Activated CD4-positive, CD25-positive, alpha-beta regulatory T cell (primary cell): Measurements from ENCODE around the gene CCSER2.
"Not testable (repeated sequence)": the region's sequence is repeated elsewhere in the genome, so short reads cannot be mapped to it uniquely, and the experiment has no call there.

Experiments used
- DNase-seq, 4 experiments: peaks; one replicate each; lab custom pipeline; 2025; lab: John Stamatoyannopoulos, UW

Gene CCSER2

DNA sequence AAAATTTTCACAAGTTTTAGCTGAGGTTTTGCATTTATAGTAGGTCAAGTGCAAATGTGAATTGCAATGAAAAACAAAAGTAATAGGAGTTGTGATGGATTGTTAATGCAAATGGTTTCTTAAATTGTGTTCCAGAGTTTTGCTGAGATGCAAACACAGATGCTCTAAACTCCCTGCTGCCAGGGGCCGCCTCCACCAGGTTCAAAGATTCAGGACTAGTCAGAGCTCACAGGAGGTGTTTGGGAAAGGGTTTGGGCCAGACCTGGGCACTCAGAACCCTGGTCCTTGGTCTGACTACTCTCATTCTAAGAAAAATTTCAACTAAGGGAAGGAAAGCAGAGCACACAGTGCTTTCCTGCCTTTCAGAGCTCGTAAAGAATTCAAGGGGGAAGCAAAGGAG is 193.1 kb downstream of the CCSER2 start:
- no peak for DNase-seq

DNA sequence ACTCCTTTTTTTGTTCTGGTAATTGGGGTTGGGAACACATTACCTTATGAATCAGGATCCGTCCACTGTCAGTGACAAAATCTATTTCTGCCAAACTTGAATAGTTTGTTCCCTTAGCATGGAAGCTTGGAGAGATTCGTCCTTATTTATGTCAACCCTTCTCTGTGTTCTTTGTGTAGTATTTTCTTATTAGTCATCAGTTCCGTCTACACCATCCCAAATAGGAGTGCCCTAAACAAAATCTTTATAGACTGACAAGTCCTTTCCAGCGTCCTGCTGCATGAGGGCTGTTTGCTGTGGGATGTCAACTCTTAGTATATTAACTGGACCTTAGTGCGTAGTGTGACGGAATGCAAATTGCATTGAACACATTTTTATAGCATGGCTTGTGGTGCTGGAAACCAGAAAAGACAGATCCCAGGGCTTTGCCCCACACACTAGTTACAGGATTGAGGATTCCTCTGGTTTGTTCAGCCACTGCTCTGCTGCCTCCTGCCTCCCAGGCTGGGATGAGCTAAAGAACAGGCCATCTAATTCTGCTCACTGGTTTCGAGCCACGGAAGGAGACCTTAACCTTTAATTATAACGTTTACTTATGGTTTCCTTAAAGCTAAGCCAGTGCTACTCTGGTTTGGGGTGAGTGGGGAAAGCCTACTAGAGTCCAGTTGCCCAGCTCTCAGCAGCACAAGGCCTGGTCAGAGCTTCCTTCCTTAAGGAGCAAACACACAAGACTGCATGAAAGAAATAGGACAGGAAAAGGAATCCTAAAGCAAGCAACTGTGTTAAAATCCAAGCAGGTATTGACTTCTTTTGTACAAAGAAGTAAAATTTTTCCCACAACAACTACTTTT is 194.4 kb downstream of the CCSER2 start:
- DNase-seq = no peak

DNA sequence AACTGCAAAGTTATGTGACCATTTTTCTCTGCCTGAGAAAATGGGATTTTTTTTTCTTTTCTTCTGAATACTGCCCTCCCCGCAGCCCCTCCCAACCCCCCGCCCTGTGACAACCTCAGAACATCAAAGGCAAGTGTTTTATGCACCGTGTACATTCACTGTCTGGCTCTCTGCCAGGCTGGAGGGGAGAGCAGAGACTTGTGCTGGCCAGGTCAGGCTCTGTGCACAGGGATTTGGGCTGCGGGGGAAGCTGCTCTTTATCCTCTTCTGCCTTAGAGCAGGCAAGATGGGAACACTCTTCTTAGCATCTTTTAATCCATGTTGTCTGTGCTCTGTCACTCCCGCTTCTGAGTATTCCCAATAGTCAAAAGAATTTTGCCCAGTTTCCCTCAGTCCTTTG is 195.1 kb downstream of the CCSER2 start:
- DNase-seq = no peak

DNA sequence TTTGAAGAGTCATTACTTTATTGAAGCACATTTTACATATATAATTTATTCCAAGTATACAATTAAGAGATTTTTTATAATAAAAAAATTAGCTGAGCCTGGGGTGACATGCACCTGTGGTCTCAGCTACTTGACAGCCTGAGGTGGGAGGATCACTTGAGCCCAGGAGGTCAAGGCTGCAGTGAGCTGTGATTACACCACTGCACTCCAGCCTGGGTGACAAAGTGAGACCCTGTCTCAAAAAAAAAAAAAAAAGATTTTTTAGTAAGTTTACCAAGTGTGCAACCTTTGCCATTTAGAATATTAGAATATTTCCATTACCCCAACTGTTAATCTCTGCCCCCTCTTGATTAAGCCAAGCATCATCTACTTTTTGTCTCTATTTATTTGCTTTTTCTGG is 196.0 kb downstream of the CCSER2 start:
- DNase-seq = no peak

DNA sequence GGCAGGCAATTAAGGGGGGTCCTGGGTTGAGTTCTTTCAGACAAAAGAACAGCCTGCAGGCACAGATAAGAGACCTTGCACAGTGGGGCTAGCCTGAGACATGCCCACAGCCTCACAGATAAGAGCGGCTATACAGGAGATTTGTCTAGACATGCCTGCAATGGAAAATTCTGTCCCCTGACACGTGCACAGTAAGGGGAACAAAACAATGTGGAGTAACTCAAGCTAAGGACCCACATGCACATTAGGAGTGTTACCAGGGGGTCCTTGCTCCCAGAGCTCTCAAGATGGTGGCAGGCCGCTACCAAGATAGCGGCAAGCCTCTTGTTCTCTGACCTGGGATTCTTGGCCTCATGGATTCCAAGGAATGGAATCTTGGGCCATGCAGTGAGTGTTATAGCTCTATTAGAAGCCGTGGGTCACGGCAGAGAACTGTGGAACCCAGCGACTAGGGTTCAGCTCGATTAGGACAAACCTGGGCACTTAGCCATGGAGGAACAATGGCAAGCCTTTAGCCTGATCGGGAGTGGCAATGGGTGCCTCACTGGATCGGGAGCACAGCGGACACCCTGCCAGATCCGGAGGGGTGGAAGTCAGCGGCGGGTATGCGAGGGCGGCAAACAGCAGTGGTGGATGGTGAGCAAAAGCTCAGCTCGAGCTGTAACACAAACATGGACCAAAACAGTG is 196.9 kb downstream of the CCSER2 start:
- DNase-seq = no peak

DNA sequence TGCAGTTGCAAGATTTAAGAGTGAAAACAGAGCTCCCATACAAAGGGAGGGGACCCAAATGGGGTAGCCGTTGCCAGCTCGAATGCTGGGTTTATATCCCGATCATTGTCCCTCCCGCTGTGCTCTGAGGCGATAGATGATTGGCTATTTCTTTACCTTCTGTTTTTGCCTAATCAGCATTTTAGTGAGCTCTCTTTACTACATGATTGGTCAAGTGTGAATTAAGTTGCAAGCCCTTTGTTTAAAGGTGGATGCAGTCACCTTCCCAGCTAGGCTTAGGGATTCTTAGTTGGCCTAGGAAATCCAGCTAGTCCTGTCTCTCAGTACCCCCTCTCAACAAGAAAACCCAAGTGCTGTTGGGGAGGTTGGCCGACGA is 197.4 kb downstream of the CCSER2 start:
- DNase-seq = not testable (repeated sequence)

DNA sequence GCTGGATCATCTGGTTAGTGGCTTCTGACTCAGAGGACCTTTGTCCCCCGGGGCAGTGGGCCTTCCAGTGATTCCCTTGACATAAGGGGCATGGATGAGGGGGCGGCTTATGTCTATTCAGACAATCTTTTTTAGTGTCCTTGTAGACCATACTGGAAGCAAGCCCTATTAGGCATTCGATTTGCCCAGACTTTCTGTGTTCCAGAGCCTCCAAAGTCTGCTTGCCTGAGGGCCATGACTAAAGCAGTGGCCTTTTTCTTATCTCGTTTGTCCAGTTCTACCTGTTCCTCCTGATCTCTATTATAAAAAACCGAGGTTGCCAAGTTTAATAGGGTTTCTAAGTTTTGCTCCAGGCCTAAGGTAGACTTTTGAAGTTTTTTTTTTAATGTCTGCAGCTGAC is 199.0 kb downstream of the CCSER2 start:
- DNase-seq = not testable (repeated sequence)

DNA sequence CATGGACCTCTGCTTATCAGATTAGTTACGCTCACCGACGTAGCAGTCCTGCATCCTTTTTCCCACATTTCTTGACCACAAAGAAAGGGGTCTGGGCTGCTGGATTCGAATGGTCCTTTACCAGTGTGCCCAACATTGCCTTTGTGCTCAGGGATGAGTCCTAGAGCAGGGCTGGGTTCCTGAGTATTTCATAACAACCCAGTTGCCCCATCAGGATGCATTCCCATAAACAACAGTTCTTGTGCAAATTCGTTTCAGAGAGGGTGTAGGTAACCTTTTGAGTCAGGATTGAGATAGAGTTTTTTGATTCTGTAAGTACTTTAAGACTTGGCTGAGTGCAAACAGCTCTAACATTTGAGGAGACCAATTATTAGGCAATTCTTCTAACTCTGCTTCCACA is 200.1 kb downstream of the CCSER2 start:
- not testable (repeated sequence) for DNase-seq

DNA sequence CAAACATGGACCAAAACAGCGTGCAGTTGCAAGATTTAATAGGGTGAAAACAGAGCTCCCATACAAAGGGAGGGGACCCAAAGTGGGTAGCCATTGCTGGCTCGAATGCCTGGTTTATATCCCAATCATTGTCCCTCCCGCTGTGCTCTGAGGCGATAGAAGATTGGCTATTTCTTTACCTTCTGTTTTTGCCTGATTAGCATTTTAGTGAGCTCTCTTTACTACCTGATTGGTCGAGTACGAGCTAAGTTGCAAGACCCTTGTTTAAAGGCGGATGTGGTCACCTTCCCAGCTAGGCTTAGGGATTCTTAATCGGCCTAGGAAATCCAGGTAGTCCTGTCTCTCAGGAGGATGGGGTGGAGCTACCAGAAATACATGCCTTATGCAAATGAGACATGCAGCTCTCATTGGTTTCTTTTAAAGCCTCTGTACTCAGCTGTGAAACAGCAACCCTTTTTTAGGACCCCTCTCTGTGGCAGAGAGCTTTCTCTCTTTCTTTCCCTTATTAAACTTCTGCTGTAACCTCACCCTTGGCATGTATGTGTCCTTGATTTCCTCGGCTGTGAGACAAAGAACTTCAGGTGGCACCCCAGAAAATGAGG is 202.4 kb downstream of the CCSER2 start:
- no peak for DNase-seq

DNA sequence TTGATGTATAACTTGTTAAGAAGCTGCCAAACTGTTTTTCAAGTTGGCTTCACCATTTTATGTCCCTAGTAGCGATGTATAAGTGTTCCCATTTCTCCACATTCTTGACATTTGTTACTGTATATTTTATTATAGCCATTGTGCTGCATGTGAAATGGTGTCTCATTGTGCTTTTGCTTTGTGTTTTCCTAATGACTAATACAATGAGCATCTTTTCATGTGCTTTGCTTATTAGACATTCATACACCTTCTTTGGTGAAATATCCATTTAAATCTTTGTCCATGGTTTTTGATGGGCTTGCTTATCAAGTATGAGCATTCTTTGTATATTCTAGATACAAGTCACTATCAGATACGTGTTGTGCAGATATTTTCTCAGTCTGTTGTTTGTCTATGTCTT is 203.0 kb downstream of the CCSER2 start:
- DNase-seq = no peak

DNA sequence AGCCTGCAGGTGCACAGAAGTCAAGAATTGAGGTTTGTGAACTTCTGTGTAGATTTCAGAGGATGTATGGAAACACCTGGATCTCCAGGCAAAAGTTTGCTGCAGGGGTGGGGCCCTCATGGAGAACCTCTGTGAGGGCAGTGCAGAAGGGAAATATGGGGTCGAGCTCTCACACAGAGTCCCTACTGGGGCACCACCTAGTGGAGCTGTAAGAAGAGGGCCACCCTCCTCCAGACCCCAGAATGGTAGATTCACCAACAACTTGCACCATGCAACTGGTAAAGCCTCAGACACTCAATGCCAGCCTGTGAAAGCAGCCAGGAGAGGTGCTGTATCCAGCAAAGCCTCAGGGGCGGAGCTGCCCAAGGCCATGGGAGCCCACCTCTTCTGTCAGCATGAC is 205.8 kb downstream of the CCSER2 start:
- no peak for DNase-seq

DNA sequence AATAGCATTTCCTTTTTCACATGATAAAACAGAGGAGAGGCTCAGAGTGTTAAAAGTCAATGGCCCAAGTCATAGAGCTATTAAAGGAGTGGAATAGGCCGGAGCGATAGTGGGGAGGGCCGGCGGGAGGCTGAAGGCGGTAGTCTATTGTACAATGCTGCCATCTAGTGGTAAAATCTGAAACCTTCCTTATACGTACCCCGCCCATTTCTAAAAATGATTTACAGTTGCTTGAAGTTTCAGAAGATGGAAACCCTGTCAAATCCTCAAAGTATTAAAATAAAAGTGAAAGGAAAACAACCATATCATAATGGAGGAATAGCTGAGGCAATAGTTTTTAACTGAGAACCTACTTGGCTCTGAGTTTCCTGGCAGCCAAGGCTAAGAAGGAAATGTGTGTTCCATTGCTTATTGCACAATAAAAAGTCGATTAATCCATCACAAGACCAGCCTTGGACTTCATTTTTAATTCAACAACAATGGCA is 209.1 kb downstream of the CCSER2 start:
- no peak for DNase-seq

DNA sequence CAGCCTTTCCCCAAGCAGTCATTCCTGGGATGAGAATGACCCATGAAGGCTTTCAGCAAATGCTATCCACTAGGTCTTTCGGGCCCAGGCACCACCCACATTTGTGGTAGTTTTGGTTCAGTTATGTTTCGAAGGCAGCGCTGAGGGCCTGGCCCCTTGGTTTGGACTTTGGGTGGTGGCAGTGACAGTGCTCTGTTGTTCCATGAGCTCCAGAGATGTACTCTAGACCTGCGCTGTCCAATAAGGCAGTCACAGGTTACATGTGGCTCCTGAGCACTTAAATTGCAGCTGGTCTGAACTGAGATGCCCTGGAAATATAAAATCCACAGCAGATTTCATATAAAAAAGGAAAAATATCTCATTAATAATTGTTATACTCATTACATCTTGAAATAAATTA is 209.6 kb downstream of the CCSER2 start:
- no peak for DNase-seq

DNA sequence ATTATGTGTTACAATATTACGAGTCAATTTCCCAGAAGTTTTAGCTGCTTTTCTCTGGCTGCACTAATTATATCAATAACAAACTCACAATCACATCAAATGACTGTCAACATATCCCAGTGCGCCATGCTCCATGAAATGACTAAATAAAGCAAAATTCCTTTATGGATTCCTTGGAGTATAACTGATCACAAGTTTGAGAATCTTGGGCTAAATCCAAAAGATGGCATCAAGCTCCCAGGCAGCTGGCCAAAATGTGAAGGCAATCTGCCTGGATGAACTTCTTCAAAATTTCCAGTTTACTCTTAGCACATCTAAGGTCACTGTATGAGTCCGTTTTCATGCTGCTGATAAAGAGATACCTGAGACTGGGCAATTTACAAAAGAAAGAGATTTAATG is 210.8 kb downstream of the CCSER2 start:
- DNase-seq = no peak

DNA sequence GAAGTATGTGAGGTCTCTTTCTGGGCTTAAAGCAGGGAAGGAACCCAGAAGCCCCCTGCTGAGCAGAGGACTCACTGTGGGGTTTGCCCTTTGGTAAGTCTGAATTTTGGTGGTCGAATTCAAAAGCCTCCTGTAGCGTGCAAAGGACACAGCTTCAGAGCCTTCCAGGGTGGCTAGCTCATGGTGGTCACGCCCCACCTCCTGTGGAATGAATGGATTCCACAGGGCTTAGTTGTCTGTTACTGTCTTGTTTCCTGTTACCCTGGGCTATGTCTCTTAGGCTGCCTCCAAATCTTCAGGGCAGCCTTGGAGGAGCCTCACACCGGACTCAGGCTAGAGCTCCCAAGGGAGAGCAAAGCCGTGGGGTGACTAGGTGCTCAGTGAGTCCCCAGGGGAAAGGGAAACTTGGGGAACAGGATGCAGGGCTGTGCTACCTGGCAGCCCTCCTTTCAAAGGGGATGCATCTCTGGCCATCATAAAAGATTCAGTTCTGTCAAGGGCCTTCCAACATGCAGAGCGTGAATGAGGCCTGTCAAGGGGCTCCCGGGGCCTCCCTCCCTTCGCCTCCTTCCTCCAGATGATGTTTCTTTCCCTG is 211.7 kb downstream of the CCSER2 start:
- DNase-seq = no peak

DNA sequence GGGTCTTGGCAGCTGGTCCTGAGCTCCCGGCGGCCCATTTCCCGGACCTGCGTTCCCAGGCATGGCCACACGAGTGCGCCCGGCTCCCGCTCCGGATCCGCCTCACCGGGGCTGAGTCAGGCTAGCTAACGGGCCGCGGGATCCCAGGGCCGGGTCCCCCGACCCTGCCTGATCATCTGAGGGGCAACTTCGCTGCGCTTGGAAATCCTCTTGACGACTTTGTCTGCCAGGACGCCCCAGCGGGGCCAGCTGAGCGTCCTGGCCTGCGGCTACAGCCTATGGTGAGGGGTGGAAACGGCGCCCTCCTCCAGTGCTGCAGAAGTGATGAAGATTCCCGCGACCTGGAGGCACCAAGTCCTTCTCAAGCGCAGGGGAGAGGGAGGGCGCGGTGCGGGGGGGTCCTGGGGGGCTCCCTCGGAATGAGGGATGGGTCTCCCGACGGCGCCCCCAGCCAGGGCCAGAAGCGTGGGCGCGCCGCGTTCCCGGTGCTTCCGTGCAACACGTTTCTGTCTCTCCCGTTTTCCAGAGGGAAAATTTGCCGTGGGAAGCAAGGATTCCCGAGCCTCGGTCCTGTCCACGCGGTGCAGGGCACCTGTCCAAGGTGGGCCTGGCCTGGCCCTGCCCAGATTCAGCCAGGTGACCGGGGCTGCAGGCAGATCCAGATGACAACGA is 212.4 kb downstream of the CCSER2 start:
- peak; percentile 19 to 51 (median 34) for DNase-seq

DNA sequence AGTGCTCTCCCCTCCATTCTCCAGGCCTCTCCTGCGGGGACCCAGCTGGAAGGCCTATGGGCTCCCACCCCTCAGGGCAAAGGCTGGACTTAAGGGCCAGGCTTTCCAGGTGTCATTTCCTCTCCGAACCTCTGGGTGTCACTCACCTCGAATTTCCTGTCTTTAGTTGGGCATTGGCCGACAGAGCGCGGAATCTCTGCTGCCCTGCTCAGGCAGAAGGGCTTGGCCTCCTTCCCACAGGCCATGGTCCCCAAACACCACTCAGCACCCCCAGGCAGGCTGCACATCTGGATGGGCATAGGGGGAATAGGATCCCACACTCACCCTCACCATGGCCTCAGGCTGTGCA is 212.9 kb downstream of the CCSER2 start:
- DNase-seq = no peak

DNA sequence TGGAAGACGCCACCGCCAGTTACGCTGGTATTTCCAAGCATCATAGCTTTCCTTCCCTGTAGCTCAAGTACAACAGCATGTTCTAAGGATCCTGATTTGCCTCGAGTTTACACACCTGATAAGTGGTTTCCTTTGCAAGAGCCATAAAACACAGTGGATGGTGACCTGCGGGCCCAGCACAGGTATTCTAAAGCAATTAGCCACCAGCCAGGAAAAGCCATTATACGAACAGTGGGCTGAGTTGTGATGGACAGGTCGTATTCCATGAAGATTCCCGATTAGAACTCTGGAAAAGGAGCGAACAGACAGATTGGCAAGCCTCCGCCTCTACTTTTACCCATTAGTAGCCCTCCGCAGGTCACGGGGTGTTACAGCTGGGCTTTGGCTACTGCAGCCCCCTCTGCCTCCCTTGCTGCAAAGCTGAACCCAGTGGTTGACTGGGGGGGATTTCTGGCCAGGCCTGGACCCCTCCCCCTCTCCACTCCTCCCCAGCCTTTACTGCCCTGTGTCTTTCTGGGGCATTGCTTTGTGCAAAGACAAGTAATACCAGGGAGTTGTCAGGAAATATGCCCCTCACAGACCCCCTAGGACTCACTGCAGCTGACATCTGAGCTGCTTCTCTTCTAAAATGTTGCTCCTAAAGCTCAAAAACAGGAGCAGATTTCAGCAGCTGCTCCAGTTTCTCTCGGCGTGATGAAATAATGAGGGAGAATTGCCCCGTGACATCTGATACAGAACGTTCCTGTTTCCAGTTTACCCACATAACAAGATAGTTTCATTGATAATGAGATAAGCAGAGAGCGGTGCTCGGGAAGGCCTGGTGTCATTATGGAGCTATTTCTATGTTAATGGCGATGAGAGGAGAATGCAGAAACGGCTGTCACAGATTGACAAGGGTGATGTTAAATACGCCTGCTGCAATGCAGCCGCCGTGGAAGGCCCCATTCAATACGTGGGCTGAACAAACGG is 214.4 kb downstream of the CCSER2 start:
- no peak for DNase-seq

DNA sequence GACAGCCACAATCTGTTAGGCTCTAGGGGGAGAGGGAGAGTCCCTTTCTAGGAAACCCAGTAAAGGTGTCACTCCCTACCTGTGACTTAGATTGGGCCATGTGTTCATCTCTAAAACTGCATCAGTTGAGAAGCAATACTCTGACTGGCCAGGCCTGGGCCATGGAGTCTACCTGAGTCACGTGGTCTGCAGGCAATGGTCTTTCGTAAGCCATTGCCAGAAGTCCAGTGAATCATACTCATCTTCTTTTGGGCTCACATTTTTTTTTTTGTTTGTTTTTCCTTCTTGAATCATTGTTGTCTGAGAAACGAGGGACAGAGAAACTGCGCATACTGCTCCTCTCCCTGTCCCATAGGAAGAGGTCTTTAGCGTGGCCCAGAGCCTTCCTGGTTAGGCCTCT is 215.6 kb downstream of the CCSER2 start:
- no peak for DNase-seq

DNA sequence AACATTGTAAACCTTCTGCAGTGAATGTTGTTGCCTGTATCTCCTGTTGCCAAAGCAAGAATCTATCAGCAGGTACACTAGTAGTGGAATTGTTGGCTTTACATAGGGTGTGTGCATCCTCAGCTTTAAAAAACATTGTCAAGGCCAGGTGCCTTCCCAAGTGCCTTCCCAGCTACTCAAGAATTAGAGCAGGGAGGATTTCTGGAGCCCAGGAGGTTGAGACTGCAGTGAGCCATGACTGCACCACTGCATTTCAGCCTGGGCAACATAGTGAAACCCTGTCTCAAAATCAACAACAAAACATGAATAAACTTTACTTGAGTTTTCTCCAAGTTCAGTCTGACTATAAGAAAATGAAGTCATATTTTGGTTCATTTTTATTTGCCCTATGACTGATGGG is 217.3 kb downstream of the CCSER2 start:
- no peak for DNase-seq

DNA sequence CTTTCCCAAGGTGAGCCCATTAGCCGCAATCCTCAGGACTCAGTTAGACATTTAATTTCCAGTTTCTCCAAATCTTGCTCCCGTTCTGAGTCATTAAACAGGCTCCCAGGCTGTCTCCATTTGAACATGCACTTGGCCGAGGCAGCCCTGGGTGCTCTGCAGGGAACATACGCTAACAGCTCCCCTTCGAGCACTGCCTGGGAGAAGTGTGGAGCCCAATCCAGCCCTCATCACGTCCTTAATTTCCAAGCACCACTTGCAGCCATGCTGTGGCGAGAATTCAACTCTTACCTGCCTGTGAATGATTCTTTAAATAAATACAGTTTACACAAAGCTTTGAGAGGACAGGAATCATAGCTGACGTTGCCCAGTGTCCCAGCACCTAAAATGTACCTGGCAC is 218.2 kb downstream of the CCSER2 start:
- no peak for DNase-seq
